ENCODE measurements around the gene SSTR5.

GRCh38 chr16:1102921-1103635, 30.5 kb downstream of the SSTR5 start:
- no peak for TF ChIP-seq POLR2A (IDR thresholded peaks at IDR 0.05)
- peak; percentile 52 to 75 (median 64) for TF ChIP-seq CTCF (IDR thresholded peaks at IDR 0.05)

All from heart left ventricle (tissue), 13 donors.